ENCODE results near the gene DDX31.

Gene DDX31

DNA sequence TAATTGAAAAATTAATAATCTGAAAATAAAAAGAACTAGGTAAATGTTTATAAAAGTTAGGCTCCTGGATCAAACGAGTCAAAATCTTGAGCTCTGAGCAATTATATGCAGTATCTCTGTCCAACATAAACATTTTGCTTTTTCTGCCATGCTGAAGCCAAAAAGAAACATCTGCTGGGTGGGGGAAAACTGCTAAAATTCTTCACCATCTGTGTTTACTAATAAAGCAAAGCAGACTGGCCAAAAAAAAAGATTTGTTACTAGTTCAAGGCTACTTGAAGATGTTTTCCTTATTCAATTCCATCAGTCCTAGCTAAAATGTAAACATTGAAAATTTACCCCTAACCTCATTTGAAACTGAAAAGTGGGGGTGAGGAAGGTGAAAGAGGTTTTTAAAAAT, 30.2 kb upstream of the DDX31 start:
- peaks cover 36% of the 10 kb centered on the region for H3K27me3 ChIP-seq
- peaks cover 12% of the 10 kb centered on the region for H3K9me3 ChIP-seq

DNA sequence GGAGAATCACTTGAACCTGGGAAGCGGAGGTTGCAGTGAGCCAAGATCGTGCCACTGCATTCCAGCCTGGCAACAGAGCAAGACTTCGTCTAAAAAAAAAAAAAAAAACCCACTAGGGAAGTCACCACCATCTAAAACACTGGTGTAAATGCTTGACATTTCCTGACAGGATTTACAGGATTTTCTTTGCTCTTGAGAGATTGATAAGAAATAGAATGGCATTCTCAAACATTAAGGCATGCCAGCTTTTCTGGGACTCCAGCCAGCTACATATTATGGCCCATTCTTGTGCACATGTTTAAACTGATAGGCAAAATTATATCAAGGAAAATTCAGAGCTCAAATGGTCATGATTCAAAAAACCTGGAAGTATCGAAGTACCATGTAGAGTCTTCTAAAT, 29.2 kb upstream of the DDX31 start:
- Histone ChIP-seq H3K27me3 (peaks cover 33% of the 10 kb centered on the region), H3K9me3 (peaks cover 12% of the 10 kb centered on the region), H3K36me3 (no peaks in the 10 kb centered on the region), H3K27ac (no peak overlapping the region), H3K4me3 (ENCODE audit: low read depth in 1 of 2, low read length in 1 of 2) (no peak overlapping the region), H3K4me1 (ENCODE audit: control insufficient read depth in 1 of 2, insufficient read depth in 1 of 2, low read depth in 1 of 2, low read length in 1 of 2) (no peaks in the 10 kb centered on the region)
- TF ChIP-seq, protein P1, sequence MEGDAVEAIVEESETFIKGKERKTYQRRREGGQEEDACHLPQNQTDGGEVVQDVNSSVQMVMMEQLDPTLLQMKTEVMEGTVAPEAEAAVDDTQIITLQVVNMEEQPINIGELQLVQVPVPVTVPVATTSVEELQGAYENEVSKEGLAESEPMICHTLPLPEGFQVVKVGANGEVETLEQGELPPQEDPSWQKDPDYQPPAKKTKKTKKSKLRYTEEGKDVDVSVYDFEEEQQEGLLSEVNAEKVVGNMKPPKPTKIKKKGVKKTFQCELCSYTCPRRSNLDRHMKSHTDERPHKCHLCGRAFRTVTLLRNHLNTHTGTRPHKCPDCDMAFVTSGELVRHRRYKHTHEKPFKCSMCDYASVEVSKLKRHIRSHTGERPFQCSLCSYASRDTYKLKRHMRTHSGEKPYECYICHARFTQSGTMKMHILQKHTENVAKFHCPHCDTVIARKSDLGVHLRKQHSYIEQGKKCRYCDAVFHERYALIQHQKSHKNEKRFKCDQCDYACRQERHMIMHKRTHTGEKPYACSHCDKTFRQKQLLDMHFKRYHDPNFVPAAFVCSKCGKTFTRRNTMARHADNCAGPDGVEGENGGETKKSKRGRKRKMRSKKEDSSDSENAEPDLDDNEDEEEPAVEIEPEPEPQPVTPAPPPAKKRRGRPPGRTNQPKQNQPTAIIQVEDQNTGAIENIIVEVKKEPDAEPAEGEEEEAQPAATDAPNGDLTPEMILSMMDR (IDR thresholded peaks at IDR 0.05) = no peak

More for the DNA sequence above, 30.2 kb upstream of the DDX31 start:
- H3K4me3 ChIP-seq (ENCODE audit: low read depth in 1 of 2, low read length in 1 of 2) = no peak overlapping the region
- no peak overlapping the region for H3K27ac ChIP-seq
- TF ChIP-seq, protein P1 (IDR thresholded peaks at IDR 0.05) = no peak
- no peaks in the 10 kb centered on the region for H3K36me3 ChIP-seq
- no peaks in the 10 kb centered on the region for H3K4me1 ChIP-seq (ENCODE audit: control insufficient read depth in 1 of 2, insufficient read depth in 1 of 2, low read depth in 1 of 2, low read length in 1 of 2)

DNA sequence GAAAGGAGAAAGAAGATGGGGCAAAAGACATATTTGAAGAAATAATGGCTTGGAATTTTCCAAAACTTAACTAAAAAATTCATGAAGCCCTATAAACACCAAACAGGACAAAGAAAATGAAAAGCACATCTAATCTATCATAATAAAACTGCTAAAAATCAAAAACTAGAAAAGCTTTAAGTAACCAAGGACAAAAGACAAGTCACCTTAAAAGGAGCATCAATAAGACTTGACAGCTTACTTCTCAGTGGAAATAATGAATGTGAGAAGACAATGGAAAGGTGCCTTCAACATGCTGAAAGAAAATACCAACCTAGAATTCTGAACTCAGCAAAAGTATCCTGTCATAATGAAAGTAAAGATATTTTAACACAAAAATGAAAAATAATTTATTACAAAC, 27.4 kb upstream of the DDX31 start:
- peaks cover 15% of the 10 kb centered on the region for H3K27me3 ChIP-seq
- TF ChIP-seq, protein P1 (IDR thresholded peaks at IDR 0.05) = no peak
- H3K36me3 ChIP-seq = no peaks in the 10 kb centered on the region
- H3K4me3 ChIP-seq (ENCODE audit: low read depth in 1 of 2, low read length in 1 of 2) = no peak overlapping the region
- no peak overlapping the region for H3K27ac ChIP-seq
- no peaks in the 10 kb centered on the region for H3K4me1 ChIP-seq (ENCODE audit: control insufficient read depth in 1 of 2, insufficient read depth in 1 of 2, low read depth in 1 of 2, low read length in 1 of 2)
- peaks cover 12% of the 10 kb centered on the region for H3K9me3 ChIP-seq

DNA sequence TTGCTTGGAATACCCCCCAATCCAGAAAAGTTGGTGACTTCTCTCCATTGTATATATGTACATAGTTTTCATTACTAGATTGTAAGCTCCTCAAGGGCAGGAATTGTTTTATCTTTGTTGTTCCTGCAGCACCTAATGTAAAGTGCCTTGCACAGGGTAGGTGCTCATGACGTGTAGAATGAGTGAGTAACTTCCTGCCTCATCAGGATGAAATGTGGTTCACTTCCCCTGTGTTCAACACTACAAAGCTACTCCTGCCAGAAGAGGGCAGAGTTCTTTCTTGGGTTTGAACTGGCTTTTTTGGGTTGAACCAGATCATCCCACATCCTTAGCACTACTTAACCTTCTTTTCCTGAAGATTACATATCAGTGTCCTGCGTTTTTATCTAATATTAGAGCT, 24.4 kb upstream of the DDX31 start:
- TF ChIP-seq, protein P1 (IDR thresholded peaks at IDR 0.05) = no peak
- Histone ChIP-seq H3K4me1 (ENCODE audit: control insufficient read depth in 1 of 2, insufficient read depth in 1 of 2, low read depth in 1 of 2, low read length in 1 of 2) (no peaks in the 10 kb centered on the region), H3K27ac (no peak overlapping the region), H3K4me3 (ENCODE audit: low read depth in 1 of 2, low read length in 1 of 2) (no peak overlapping the region), H3K36me3 (peaks cover 10% of the 10 kb centered on the region), H3K9me3 (peaks cover 12% of the 10 kb centered on the region), H3K27me3 (peaks cover 5% of the 10 kb centered on the region)

DNA sequence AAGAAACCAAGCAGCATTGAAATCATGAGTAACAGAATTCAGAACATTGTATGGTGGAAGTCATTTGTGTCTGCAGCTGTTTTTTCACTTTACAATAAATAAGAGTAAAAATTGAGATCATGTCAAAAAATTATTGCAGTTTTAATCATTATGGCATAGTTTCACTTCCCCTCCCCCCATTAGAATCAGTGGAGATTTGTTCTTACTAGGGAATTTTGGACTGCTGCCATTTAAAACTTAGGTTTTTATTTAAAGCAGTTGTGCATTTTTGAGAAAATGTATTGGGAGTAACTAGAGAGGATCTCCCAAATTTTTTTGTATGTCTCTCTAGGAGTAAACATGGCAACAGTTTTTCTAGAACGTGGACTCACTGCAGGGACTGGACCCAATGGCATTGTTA, 20.9 kb upstream of the DDX31 start:
- Histone ChIP-seq H3K9me3 (no peaks in the 10 kb centered on the region), H3K27me3 (no peaks in the 10 kb centered on the region), H3K36me3 (peaks cover 35% of the 10 kb centered on the region), H3K4me1 (ENCODE audit: control insufficient read depth in 1 of 2, insufficient read depth in 1 of 2, low read depth in 1 of 2, low read length in 1 of 2) (no peaks in the 10 kb centered on the region), H3K27ac (no peak overlapping the region), H3K4me3 (ENCODE audit: low read depth in 1 of 2, low read length in 1 of 2) (no peak overlapping the region)
- TF ChIP-seq, protein P1 (IDR thresholded peaks at IDR 0.05) = no peak

DNA sequence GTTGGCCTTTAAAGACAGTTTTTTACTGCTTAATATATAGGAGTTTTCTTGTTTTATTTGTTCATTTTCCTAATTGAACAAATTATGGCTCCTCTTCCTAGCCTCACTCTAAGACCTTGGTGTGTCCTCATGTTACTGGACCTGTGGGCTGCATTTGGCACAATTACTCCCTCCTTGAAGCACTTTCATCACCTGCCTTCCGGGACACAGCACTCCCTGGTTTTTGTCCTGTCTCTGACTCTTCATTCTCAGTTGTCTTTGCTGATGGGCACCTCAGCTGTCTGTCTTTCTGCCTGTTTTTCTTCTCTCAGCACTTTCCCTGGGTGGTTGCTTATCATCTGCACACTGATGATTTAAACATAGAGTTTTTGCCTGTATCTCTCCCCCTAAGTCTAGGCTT, 14.1 kb upstream of the DDX31 start:
- H3K9me3 ChIP-seq = no peaks in the 10 kb centered on the region
- no peak overlapping the region for H3K27ac ChIP-seq
- TF ChIP-seq, protein P1 (IDR thresholded peaks at IDR 0.05) = no peak
- H3K4me3 ChIP-seq (ENCODE audit: low read depth in 1 of 2, low read length in 1 of 2) = no peak overlapping the region
- no peaks in the 10 kb centered on the region for H3K4me1 ChIP-seq (ENCODE audit: control insufficient read depth in 1 of 2, insufficient read depth in 1 of 2, low read depth in 1 of 2, low read length in 1 of 2)
- peaks cover 40% of the 10 kb centered on the region for H3K36me3 ChIP-seq
- no peaks in the 10 kb centered on the region for H3K27me3 ChIP-seq

Measured in neutrophil (primary cell).